ENCODE results near the gene LRP1B. TPM values are rescaled to one million over a fixed set of nuclear protein-coding genes. Genes with fewer than 3 reads are reported as not detected.

The LRP1B gene
- total RNA-seq, 1 donor from 2014 or later: 0.89 TPM

GRCh38 chr2:142041105-142041504 is 89.7 kb downstream of the LRP1B start:
- DNase-seq (ENCODE audit: low spot score): no peak

- DNase-seq (ENCODE audit: low spot score): no peak
These were observed 90.3 kb downstream of the LRP1B start for GRCh38 chr2:142040556-142040955.

- DNase-seq (ENCODE audit: low spot score): no peak
These were observed 92.0 kb downstream of the LRP1B start for GRCh38 chr2:142038826-142039225.

GRCh38 chr2:142037744-142038143 is 93.1 kb downstream of the LRP1B start:
- DNase-seq (ENCODE audit: low spot score): no peak

- no peak for DNase-seq (ENCODE audit: low spot score)
These were observed 93.8 kb downstream of the LRP1B start for GRCh38 chr2:142037066-142037465.

DNA sequence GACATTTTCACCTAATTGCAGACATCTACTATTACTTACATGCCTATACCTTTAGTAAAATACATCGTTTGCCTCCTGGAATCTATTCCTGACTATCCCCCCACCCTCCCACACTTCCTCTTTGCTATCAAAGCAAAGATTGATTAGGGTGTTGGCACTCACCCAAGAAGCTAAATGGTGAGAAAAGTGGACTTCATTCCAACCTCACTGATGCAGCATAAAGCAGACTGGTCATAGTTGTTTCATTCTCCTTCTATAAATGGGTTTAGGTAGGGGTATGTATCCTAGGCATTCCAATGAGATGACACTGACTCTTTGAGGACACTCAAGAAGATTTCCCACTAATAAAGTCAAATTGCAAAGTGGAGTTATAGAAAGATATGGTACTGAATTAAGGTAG is 97.4 kb downstream of the LRP1B start:
- DNase-seq (ENCODE audit: low spot score): no peak

- DNase-seq (ENCODE audit: low spot score): no peak
These were observed 99.2 kb downstream of the LRP1B start for GRCh38 chr2:142031656-142032055.

- no peak for DNase-seq (ENCODE audit: low spot score)
These were observed 100.1 kb downstream of the LRP1B start for GRCh38 chr2:142030735-142031134.

DNA sequence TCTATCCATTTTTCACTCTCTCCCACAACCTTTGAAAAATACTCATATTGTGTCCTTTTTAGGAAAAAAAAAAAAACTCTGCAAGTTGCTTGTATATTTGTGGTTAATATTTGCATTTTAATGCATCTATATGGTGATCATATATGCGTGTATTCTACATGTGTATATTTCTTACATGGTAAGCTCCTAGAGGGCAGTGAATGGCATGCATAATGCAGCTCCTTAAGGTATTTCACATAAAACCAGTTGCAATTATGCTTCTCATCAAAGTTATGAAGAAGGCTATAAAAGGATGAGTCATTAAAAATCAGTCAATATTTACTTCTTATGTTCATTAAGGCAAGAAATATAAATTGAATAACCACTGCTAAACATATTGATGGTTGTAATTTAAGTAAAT is 100.8 kb downstream of the LRP1B start:
- DNase-seq (ENCODE audit: low spot score): no peak

DNA sequence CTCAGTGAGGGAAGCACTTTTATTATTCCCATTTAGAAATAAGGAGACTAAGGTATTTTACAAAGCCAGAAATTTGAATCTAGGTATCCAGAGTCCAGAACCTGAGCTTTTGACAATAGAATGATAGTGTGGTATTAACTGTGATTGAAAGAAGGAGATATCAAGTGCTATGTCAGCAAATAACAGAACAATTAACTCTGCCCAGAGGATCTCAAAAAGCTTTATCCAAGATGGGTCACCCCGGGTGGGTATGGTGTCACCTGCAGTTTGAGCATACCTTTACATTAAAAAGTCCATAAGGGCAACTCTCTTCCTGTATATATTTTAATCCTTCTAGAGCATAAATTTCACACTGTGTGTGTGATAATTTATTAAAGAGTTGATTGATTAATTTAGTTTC is 105.4 kb downstream of the LRP1B start:
- DNase-seq (ENCODE audit: low spot score): no peak

DNA sequence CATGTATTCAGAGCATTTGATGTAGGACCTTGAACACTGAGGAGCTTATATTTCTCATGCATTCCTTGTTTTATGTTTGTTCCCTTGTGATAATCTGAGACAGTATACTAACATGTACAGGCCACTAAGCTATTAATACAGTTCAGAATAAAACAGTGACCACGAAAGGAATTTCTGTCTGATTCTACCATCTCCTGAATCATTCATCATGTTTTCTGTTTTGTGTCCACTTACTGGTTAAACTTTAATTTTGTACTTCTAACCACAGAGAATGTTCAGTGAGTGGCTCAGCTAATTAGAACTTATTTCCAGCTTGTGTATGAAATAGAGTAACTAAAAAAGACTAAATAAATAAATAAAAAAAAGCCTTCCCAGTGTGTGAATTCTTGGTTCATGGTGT is 110.4 kb downstream of the LRP1B start:
- no peak for DNase-seq (ENCODE audit: low spot score)

DNA sequence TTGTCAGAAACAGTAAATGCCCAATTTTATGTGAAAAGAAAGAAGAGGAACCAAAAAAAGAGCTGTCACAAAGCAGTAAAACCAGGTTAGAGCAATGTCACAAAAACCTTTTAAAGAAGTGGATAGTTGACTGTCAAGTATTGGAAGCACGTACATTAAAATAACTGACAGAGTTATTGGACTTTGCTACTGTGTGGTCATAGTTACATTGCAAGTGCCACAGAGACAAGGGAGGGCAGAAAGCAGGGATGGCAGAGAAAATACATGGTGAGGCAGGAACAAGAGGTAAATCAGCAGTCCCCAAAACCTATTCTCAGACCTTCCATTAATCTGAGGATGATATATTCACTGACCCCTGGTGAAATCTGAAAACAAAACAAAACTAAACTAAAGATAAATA is 116.3 kb downstream of the LRP1B start:
- DNase-seq (ENCODE audit: low spot score): no peak

DNA sequence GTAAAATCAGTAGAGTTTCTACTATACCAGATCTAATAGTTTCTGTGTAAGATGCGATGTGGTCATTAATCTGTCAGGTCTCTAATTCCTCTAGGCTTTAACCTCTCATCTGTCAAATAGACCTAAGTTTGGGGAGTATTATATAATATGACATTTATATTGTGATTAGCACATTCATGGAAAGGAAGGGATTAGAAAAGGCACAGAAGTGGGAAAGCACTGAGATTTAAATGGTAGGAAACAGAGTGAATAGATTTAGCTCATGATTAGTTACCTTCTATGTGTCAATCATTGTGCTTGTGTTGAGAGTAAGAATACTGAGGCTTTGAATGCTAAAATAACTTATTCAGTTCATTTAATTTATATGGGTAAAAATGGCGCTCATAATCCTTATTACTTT is 118.0 kb downstream of the LRP1B start:
- DNase-seq (ENCODE audit: low spot score): no peak

DNA sequence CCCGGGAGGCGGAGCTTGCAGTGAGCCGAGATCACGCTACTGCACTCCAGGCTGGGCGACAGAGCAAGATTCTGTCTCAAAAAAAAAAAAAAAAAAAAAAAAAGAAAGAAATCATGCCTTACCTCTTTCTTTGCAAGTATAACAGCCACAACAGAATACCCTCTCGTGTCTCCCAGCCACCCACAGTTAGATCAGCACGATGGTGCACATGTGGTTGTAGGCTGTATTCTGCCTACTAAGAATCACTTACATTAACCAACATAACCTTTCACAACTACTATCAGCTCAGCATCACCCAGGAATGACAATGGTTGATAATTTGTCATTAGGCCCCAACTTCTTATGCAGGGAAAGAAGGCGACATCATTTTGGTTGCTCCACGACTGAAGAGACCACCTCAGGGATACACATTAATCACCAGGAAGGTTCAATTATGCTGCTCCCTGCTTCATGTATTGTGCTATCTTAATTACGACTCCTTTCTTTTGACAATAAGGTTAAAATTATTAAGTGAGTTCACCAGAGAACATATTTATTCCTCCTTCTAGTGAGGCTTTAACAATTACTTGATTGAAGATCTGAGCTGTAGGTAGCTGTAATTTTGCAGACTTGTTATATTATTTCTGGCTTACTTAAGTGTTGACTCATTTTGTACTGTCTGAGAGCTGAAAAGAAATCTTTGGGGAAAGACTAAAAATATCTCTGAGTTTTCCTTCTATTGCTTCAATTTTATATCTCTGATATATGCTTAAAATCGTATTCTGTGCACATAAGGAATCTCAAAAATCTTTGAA is 120.1 kb downstream of the LRP1B start:
- DNase-seq (ENCODE audit: low spot score): no peak

GRCh38 chr2:142008135-142008744 is 122.6 kb downstream of the LRP1B start:
- DNase-seq (ENCODE audit: low spot score): no peak

- no peak for DNase-seq (ENCODE audit: low spot score)
These were observed 136.8 kb downstream of the LRP1B start for GRCh38 chr2:141994066-141994465.

DNA sequence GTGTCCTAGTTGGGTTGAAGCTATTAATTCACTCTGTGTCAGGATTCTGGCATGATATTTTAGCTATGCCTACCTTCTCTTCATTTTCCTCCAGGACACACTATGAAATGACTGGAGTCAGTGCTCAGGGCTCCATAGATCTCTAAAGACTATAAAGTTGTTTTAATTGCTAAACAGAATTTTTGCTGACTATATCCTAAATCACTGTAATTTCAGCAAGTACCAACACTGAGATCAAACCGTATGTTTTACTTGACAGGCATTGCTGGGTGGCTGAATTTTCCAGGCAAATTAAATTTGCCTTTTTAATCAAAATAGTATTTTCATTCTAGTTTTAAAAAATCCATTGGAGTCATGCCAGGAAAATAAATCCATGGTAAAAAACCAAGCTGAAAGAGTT is 138.1 kb downstream of the LRP1B start:
- DNase-seq (ENCODE audit: low spot score): no peak

GRCh38 chr2:141968433-141968832 is 162.4 kb downstream of the LRP1B start:
- DNase-seq (ENCODE audit: low spot score): no peak

GRCh38 chr2:141967980-141968379 is 162.8 kb downstream of the LRP1B start:
- DNase-seq (ENCODE audit: low spot score): no peak

GRCh38 chr2:141967503-141967902 is 163.3 kb downstream of the LRP1B start:
- DNase-seq (ENCODE audit: low spot score): no peak

DNA sequence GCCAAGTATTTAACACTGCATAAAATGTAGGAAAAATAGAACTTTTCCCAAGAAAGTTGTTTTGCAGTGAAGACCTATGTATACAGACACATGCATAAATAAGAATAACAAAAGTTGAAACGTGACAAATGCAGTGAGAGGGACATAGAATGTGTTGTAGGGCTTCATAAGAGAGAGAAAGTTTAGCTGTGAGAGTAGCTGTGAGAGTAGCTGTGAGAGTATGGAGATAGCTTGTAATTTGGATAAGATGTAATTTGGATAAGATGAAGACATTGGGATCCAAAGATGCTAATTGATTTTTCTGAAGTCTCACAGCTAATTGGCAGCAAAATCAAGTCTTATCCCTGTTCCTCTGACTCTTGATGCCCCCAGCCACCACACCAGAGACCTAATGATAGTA is 170.9 kb downstream of the LRP1B start:
- no peak for DNase-seq (ENCODE audit: low spot score)

DNA sequence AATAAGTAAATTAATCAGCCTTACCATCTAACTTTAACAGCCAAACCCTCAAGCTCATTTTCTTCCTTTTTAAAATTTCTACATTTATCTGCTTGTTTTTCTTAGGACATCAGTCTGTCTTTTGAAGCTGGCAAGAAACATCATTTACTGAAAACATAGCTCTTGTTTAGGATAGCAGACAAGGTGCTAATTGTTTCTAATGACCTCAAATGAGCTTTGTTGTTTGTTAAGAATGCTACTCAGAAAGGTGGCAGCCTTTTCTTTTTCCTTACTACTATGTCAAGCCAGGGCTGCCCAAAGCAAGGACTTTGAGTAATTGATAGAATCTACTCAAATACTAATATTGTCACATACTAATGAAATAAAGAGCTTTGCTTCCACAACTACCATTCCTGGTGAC is 171.8 kb downstream of the LRP1B start:
- DNase-seq (ENCODE audit: low spot score): no peak

GRCh38 chr2:141957827-141958450 is 172.9 kb downstream of the LRP1B start:
- DNase-seq (ENCODE audit: low spot score): no peak
